ENCODE measurements around the gene SRRT.

DNA sequence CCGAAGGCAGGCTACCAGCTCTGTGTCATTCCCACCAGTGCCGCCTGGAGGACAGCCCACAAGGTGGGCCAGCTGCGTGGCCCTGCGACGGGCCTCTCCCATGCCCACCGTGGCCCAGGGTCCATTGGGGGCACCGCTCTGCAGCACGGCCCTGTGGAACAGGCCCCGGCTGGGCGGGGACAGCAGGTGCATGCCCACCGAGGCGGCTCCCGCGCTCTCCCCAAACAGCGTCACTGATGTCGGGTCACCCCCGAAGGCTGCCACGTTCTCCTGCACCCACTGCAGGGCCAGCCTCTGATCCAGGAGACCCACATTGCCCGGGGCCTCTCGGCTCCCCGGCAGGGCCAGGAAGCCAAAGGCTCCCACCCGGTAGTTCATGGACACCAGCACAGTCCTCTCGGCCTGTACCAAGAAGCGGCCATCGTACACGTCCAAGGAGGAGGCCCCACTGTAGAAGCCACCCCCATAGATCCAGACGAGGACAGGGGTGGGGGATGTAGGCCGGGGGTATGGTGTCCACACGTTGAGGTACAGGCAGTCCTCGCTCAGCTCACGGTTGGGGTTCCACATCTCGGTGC, 18.5 kb downstream of the SRRT start:
- no peak for TF ChIP-seq CTCF (IDR thresholded peaks at IDR 0.05 in 4 of 5, conservative IDR thresholded peaks at IDR 0.05 in 1 of 5)
- TF ChIP-seq POLR2A (IDR thresholded peaks at IDR 0.05), result no peak

All from gastrocnemius medialis (tissue), 4 donors.